Measurements from ENCODE around the gene ABCC1. TPM values are rescaled to one million over a fixed set of nuclear protein-coding genes. Genes with fewer than 3 reads are reported as not detected.

ABCC1 gene
- total RNA-seq, 1 donor from 2014 or later: 47.9 TPM

- H3K4me3 Mint-ChIP-seq (ENCODE audit: unreplicated experiment): no peak overlapping the region
- H3K27ac Mint-ChIP-seq (ENCODE audit: unreplicated experiment): no peak overlapping the region
- no peak for DNase-seq (ENCODE audit: low spot score)
- peaks cover 41% of the 10 kb centered on the region for H3K36me3 Mint-ChIP-seq (ENCODE audit: low read depth)
- no peaks in the 10 kb centered on the region for H3K27me3 Mint-ChIP-seq (ENCODE audit: low read depth)
- TF ChIP-seq CTCF (IDR thresholded peaks at IDR 0.05): no peak
- H3K4me1 Mint-ChIP-seq (ENCODE audit: low read depth): no peaks in the 10 kb centered on the region
- no peaks in the 10 kb centered on the region for H3K9me3 Mint-ChIP-seq (ENCODE audit: low read depth)
Observed at GRCh38 chr16:16107839-16108238, 158.4 kb downstream of the ABCC1 start.

- H3K4me1 Mint-ChIP-seq (ENCODE audit: low read depth): no peaks in the 10 kb centered on the region
- no peaks in the 10 kb centered on the region for H3K9me3 Mint-ChIP-seq (ENCODE audit: low read depth)
- no peak overlapping the region for H3K4me3 Mint-ChIP-seq (ENCODE audit: unreplicated experiment)
- DNase-seq (ENCODE audit: low spot score): no peak
- H3K36me3 Mint-ChIP-seq (ENCODE audit: low read depth): peaks cover 33% of the 10 kb centered on the region
- no peaks in the 10 kb centered on the region for H3K27me3 Mint-ChIP-seq (ENCODE audit: low read depth)
- no peak overlapping the region for H3K27ac Mint-ChIP-seq (ENCODE audit: unreplicated experiment)
- no peak for TF ChIP-seq CTCF (IDR thresholded peaks at IDR 0.05)
Observed at GRCh38 chr16:16108759-16109158, 159.3 kb downstream of the ABCC1 start.

DNA sequence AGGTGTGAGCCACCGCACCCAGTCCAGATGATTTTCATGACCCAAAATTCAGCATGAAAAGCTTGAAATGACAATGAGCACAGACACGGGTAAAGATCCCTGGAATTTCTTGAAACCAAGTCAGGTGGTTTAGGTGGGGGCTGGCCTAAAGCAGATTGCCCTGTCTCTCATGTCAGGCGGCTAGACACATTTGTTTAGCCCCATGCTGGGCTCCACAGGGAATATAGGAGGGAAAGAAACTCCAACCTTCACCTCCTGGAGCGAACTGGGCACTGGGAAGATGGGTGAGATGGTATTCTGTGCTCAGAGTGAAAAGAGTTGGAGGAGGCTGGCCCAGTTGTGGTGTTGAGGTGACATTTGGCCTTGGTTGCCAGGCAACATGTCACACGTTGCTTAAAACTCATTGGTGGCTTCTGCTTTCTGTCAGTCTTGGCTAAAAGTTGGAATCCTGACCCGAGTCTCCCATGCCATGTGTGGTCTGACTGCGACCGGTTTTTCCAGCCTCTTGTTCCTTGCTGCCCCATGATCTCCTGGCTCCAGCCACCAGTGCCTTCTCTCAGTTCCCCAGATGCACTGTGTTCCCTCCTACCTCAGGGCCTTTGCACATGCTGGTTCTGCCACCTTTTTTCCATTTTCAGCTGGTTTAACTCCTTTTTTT is 160.2 kb downstream of the ABCC1 start:
- no peak for TF ChIP-seq CTCF (IDR thresholded peaks at IDR 0.05)
- H3K9me3 Mint-ChIP-seq (ENCODE audit: low read depth): no peaks in the 10 kb centered on the region
- H3K27ac Mint-ChIP-seq (ENCODE audit: unreplicated experiment): no peak overlapping the region
- H3K36me3 Mint-ChIP-seq (ENCODE audit: low read depth): peaks cover 29% of the 10 kb centered on the region
- DNase-seq (ENCODE audit: low spot score): no peak
- no peak overlapping the region for H3K4me3 Mint-ChIP-seq (ENCODE audit: unreplicated experiment)
- no peaks in the 10 kb centered on the region for H3K4me1 Mint-ChIP-seq (ENCODE audit: low read depth)
- no peaks in the 10 kb centered on the region for H3K27me3 Mint-ChIP-seq (ENCODE audit: low read depth)

DNA sequence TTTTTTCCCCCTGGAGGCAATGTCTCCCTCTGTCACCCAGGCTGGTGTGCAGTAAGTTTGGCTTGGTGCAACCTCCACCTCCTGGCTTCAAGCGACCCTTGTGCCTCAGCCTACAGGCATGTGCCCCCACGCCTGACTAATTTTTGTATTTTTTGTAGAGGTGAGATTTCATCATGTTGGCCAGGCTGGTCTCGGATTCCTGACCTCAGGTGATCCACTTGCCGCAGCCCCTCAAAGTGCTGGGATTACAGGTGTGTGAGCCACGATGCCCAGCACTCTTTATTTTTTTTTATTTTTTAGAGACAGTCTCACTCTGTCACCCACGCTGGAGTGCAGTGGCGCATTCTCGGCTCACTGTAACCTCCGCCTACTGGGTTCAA is 160.7 kb downstream of the ABCC1 start:
- DNase-seq (ENCODE audit: low spot score): no peak
- Mint-ChIP-seq H3K4me1 (ENCODE audit: low read depth) (no peaks in the 10 kb centered on the region), H3K27me3 (ENCODE audit: low read depth) (no peaks in the 10 kb centered on the region), H3K36me3 (ENCODE audit: low read depth) (peaks cover 33% of the 10 kb centered on the region), H3K4me3 (ENCODE audit: unreplicated experiment) (no peak overlapping the region), H3K27ac (ENCODE audit: unreplicated experiment) (no peak overlapping the region), H3K9me3 (ENCODE audit: low read depth) (no peaks in the 10 kb centered on the region)
- no peak for TF ChIP-seq CTCF (IDR thresholded peaks at IDR 0.05)

- no peak overlapping the region for H3K4me3 Mint-ChIP-seq (ENCODE audit: unreplicated experiment)
- no peaks in the 10 kb centered on the region for H3K4me1 Mint-ChIP-seq (ENCODE audit: low read depth)
- no peak overlapping the region for H3K27ac Mint-ChIP-seq (ENCODE audit: unreplicated experiment)
- no peaks in the 10 kb centered on the region for H3K27me3 Mint-ChIP-seq (ENCODE audit: low read depth)
- H3K9me3 Mint-ChIP-seq (ENCODE audit: low read depth): no peaks in the 10 kb centered on the region
- no peak for TF ChIP-seq CTCF (IDR thresholded peaks at IDR 0.05)
- DNase-seq (ENCODE audit: low spot score): no peak
- H3K36me3 Mint-ChIP-seq (ENCODE audit: low read depth): peaks cover 33% of the 10 kb centered on the region
Observed at GRCh38 chr16:16111639-16112038, 162.2 kb downstream of the ABCC1 start.

Measured in chondrocyte (in vitro differentiated cells).